Spleen (tissue), 11 donors: ENCODE measurements around the gene CMTM7. TPM values are rescaled to one million over a fixed set of nuclear protein-coding genes. Genes with fewer than 3 reads are reported as not detected.

Experiments
- DNase-seq: peaks from one replicate; pipeline ENCODE4 v3.0.0-alpha.2; 2020
- H3K27ac ChIP-seq, 8 donors: fragments of 200-600 bp; sonication (generic) in 7 of 8; 1 replicate in 4 of 8; 2 replicates in 4 of 8; pipeline versions ENCODE4 v1.5.0 to v1.8.0; 2016 to 2021; ENCODE audit warnings: inconsistent platforms in 4 of 8, mild to moderate bottlenecking in 4 of 8, moderate library complexity in 1 of 8
- H3K27me3 ChIP-seq, 7 donors: fragments of 200-600 bp; sonication (generic) in 6 of 7; replicated peaks in 1 of 7; 1 replicate in 4 of 7; 2 replicates in 3 of 7; pipeline versions ENCODE4 v1.5.0 to v1.8.0; 2016 to 2021; ENCODE audit warnings: inconsistent platforms in 3 of 7, mild to moderate bottlenecking in 1 of 7
- H3K36me3 ChIP-seq, 6 donors: fragments of 200-600 bp; sonication (generic) in 5 of 6; 1 replicate in 4 of 6; 2 replicates in 2 of 6; pipeline versions ENCODE4 v1.5.0 to v1.8.0; 2016 to 2021; ENCODE audit warnings: inconsistent platforms in 2 of 6
- H3K4me1 ChIP-seq, 6 donors: fragments of 200-600 bp; sonication (generic) in 5 of 6; 1 replicate in 3 of 6; 2 replicates in 3 of 6; pipeline versions ENCODE4 v1.5.0 to v1.8.0; 2016 to 2021; ENCODE audit warnings: inconsistent platforms in 3 of 6
- H3K4me3 ChIP-seq, 8 donors: fragments of 200-600 bp; sonication (generic) in 7 of 8; 1 replicate in 4 of 8; 2 replicates in 4 of 8; pipeline versions ENCODE4 v1.5.0 to v1.8.0; 2016 to 2021; ENCODE audit warnings: inconsistent platforms in 4 of 8, mild to moderate bottlenecking in 4 of 8, moderate library complexity in 2 of 8
- H3K9me3 ChIP-seq, 8 donors: fragments of 200-600 bp; sonication (generic) in 7 of 8; 1 replicate in 4 of 8; 2 replicates in 4 of 8; pipeline versions ENCODE4 v1.5.0 to v1.8.0; 2016 to 2021; ENCODE audit warnings: inconsistent platforms in 4 of 8
- CTCF ChIP-seq, 11 experiments: fragments of 200-600 bp in 7 of 11; fragments of 450-650 bp in 4 of 11; sonication (generic) in 4 of 11; IDR thresholded peaks in 8 of 11; conservative IDR thresholded peaks in 3 of 11; 1 replicate in 7 of 11; 2 replicates in 4 of 11; pipeline versions ENCODE4 v1.4.0 to v1.8.0; 2016 to 2021; ENCODE audit warnings: antibody characterized with exemption in 11 of 11, inconsistent platforms in 4 of 11, mild to moderate bottlenecking in 1 of 11
- POLR2A ChIP-seq, 3 donors: fragments of 450-650 bp; IDR thresholded peaks; one replicate each; pipeline ENCODE4 v1.5.1; 2017; ENCODE audit warnings: antibody characterized with exemption in 3 of 3, mild to moderate bottlenecking in 1 of 3
- POLR2AphosphoS5 ChIP-seq, 3 donors: sonication (generic); formaldehyde crosslinking; IDR thresholded peaks; one replicate each; pipeline ENCODE4 v1.5.1; 2017; ENCODE audit warnings: antibody characterized with exemption in 3 of 3
- WGBS, 5 donors: extraction: QIAGEN DNeasy Blood & Tissue Kit in 3 of 5; methylation state at CpG; one replicate each; pipeline versions ENCODE4 v1.1.5 to v1.1.7; 2013 to 2018; 5-methylcytosine and 5-hydroxymethylcytosine counted together
- intact Hi-C: fragments of 100-400 bp; cut with DNase I; formaldehyde crosslinking; loops from one replicate; pipeline ENCODE4 v1.15.0; 2023; ENCODE audit warnings: low total_unique reads
- polyA plus RNA-seq, 3 donors: library from polyadenylated mRNA; stranded (reverse); fragments of 200-250 nt; gene quantifications; one replicate each; pipeline ENCODE4 v1.2.1, GENCODE V29; 2013
- total RNA-seq, 7 donors: library from RNA; depleted of rRNA in 3 of 7; stranded (reverse); fragments of >200 nt in 3 of 7; fragmentation: NEBNext Ultra II Directional in 4 of 7; extraction: Animal tissue kit (Norgen Biotek cat#: 25700) in 4 of 7; gene quantifications; one replicate each; pipeline versions ENCODE4 v1.1.0 to v1.2.1, GENCODE V29; 2016 to 2021
- donor health status: healthy with polysubstance abuse.
- donor health status: DM: no; HTN: no; CAD: no; lungs with moderate emphysema.
- donor health status: DM: no; HTN: no; CAD: no.
- donor health status: Bipolar disorder and iron deficiency.
- donor health status: healthy.
- donor health status: DM: no; HTN: no; CAD: no.
- donor health status: DM: yes; HTN: yes; CAD: no.

The CMTM7 gene
- total and polyA plus RNA-seq, 10 donors: 27.6 to 92.0 (median 47.5) TPM

GRCh38 chr3:32452009-32452408 is 60.4 kb downstream of the CMTM7 start:
- no peaks in the 10 kb centered on the region for H3K9me3 ChIP-seq
- no peak for DNase-seq
- no peaks in the 10 kb centered on the region for H3K27me3 ChIP-seq
- peaks cover 0 to 89% (median 36%) of the 10 kb centered on the region in 6 donors for H3K36me3 ChIP-seq
- H3K4me3 ChIP-seq: no peak overlapping the region
- TF ChIP-seq POLR2AphosphoS5 (IDR thresholded peaks at IDR 0.05) (no peak), CTCF (IDR thresholded peaks at IDR 0.05 in 8 of 11, conservative IDR thresholded peaks at IDR 0.05 in 3 of 11) (no peak), POLR2A (IDR thresholded peaks at IDR 0.05) (no peak)
- no peak overlapping the region for H3K27ac ChIP-seq
- peaks cover 3 to 60% (median 29%) of the 10 kb centered on the region in 6 donors for H3K4me1 ChIP-seq
- intact Hi-C loops: no loop called here
- WGBS, 5 donors: 69 to 93% (median 87%) methylated on average over 3 to 4 of the region's 4 CpGs

- WGBS, 5 donors: 94 to 97% (median 96%) methylated on average over 5 of the region's 5 CpGs
- H3K27me3 ChIP-seq: no peaks in the 10 kb centered on the region
- DNase-seq: no peak
- H3K9me3 ChIP-seq: no peaks in the 10 kb centered on the region
- H3K4me3 ChIP-seq: no peak overlapping the region
- peaks cover 0 to 90% (median 36%) of the 10 kb centered on the region in 6 donors for H3K36me3 ChIP-seq
- peaks cover 10 to 60% (median 38%) of the 10 kb centered on the region in 6 donors for H3K4me1 ChIP-seq
- TF ChIP-seq POLR2A (IDR thresholded peaks at IDR 0.05): no peak
- no peak for TF ChIP-seq CTCF (IDR thresholded peaks at IDR 0.05 in 8 of 11, conservative IDR thresholded peaks at IDR 0.05 in 3 of 11)
- no peak for TF ChIP-seq POLR2AphosphoS5 (IDR thresholded peaks at IDR 0.05)
- H3K27ac ChIP-seq: no peak overlapping the region
- intact Hi-C loops: no loop called here
Measured at GRCh38 chr3:32453346-32453745, 61.7 kb downstream of the CMTM7 start.

- intact Hi-C loops: no loop called here
- 81 to 97% (median 82%) methylated on average over 3 to 6 of the region's 6 CpGs for WGBS, 5 donors
- TF ChIP-seq POLR2A (IDR thresholded peaks at IDR 0.05) (no peak), CTCF (IDR thresholded peaks at IDR 0.05 in 8 of 11, conservative IDR thresholded peaks at IDR 0.05 in 3 of 11) (no peak), POLR2AphosphoS5 (IDR thresholded peaks at IDR 0.05) (no peak)
- H3K4me3 ChIP-seq: no peak overlapping the region
- H3K36me3 ChIP-seq: peaks cover 0 to 83% (median 36%) of the 10 kb centered on the region in 6 donors
- no peak for DNase-seq
- H3K27me3 ChIP-seq: no peaks in the 10 kb centered on the region
- H3K27ac ChIP-seq: peak overlapping the region in 1 of 8 donors; percentile 94
- H3K4me1 ChIP-seq: peaks cover 13 to 60% (median 41%) of the 10 kb centered on the region in 6 donors
- H3K9me3 ChIP-seq: no peaks in the 10 kb centered on the region
Measured at GRCh38 chr3:32454111-32454510, 62.5 kb downstream of the CMTM7 start.

- TF ChIP-seq CTCF (IDR thresholded peaks at IDR 0.05 in 8 of 11, conservative IDR thresholded peaks at IDR 0.05 in 3 of 11) (no peak), POLR2A (IDR thresholded peaks at IDR 0.05) (no peak), POLR2AphosphoS5 (IDR thresholded peaks at IDR 0.05) (no peak)
- Histone ChIP-seq H3K27me3 (no peaks in the 10 kb centered on the region), H3K4me3 (no peak overlapping the region), H3K36me3 (peaks cover 0 to 81% (median 29%) of the 10 kb centered on the region in 6 donors), H3K4me1 (peaks cover 20 to 61% (median 48%) of the 10 kb centered on the region in 6 donors), H3K9me3 (no peaks in the 10 kb centered on the region), H3K27ac (peak overlapping the region in 7 of 8 donors; percentile 36 to 94 (median 85))
- no peak for DNase-seq
- WGBS, 5 donors: 89 to 92% (median 90%) methylated on average over 12 to 15 of the region's 15 CpGs
- intact Hi-C loops: no loop called here
Measured at GRCh38 chr3:32454731-32455608, 63.3 kb downstream of the CMTM7 start.
